ENCODE data around the gene STT3B.

DNA sequence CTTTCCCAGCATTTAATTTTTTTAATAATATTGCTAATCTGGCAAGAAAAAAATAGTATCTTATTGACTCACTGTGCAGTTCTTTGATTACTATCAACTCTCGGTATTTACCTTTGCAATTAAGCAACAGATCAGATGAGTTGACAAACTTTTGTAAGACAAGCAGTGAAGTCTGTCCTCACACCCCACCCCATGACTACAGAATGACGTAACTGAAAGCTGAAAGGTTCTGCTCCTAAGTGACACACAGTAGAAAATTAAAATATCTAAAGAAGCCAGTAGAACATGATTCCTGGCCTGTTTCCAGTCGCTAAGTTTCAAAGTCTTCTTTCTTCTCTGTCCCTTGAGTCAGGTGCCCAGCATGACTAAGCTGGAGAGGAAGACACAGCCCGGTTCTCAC lies 135.5 kb downstream of the STT3B start:
- TF ChIP-seq CTCF (IDR thresholded peaks at IDR 0.05), result no peak
- no peak for TF ChIP-seq EP300 (IDR thresholded peaks at IDR 0.05)
